ENCODE measurements around the gene FOXK1. TPM values are rescaled to one million over a fixed set of nuclear protein-coding genes. Genes with fewer than 3 reads are reported as not detected.

FOXK1 gene
- polyA plus RNA-seq, 1 experiment, result 3.4 TPM

DNA sequence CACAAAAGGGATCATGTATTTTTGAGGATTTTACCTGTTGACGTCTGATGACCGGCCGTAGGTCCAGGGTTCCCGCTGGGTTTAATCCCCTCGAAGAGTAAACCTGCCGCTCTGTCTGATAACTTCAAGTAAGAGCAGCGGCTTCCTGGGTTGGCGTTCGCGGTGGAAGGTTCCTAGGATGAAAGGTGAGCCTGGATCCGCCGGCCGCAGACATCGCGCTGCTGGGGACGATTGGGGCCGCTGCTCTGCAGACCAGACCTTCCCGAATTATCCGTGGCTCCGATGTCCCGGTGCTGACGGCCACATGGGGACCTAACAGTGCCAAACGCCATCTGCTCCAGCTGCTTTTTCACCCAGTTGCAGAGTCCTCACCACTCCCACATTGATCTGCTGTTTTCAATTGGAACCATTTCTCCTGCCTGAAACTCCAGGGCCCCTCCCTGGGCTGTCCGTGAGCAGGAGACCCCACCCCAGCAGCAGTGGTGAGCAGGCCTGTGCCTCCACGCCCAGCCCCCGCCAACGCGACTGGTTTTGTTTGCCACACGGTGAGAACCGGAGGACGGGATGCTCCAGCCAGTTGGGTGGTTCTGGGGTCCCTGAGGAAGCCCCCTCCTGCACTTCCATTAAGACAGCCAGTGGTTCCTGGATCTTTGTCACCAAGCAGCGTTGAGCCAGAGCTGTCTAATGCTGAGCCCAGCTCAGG is 81.1 kb downstream of the FOXK1 start:
- POLR2A ChIA-PET, result interaction anchor here (1.1 kb wide), 1 partner anchor 12 kb away, joined by 3 read pairs; the partner anchor contains the start of gene AP5Z1
- H3K27ac ChIP-seq (ENCODE audit: low read depth, low read length), result no peak overlapping the region
- CTCF ChIA-PET, result no interaction called here
- H3K9me3 ChIP-seq (ENCODE audit: control insufficient read depth, insufficient read depth, low read length), result no peaks in the 10 kb centered on the region; the same call in 1 of the 2 replicates
- no peaks in the 10 kb centered on the region for H3K27me3 ChIP-seq (ENCODE audit: control insufficient read depth, insufficient read depth, low read length)
- TF ChIP-seq, protein P1, sequence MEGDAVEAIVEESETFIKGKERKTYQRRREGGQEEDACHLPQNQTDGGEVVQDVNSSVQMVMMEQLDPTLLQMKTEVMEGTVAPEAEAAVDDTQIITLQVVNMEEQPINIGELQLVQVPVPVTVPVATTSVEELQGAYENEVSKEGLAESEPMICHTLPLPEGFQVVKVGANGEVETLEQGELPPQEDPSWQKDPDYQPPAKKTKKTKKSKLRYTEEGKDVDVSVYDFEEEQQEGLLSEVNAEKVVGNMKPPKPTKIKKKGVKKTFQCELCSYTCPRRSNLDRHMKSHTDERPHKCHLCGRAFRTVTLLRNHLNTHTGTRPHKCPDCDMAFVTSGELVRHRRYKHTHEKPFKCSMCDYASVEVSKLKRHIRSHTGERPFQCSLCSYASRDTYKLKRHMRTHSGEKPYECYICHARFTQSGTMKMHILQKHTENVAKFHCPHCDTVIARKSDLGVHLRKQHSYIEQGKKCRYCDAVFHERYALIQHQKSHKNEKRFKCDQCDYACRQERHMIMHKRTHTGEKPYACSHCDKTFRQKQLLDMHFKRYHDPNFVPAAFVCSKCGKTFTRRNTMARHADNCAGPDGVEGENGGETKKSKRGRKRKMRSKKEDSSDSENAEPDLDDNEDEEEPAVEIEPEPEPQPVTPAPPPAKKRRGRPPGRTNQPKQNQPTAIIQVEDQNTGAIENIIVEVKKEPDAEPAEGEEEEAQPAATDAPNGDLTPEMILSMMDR (IDR thresholded peaks at IDR 0.05; ENCODE audit: low read depth, low read length), result no peak
- DNase-seq (ENCODE audit: low read depth, low spot score), result no peak
- no peak overlapping the region for H3K4me3 ChIP-seq (ENCODE audit: low read depth, low read length)

DNA sequence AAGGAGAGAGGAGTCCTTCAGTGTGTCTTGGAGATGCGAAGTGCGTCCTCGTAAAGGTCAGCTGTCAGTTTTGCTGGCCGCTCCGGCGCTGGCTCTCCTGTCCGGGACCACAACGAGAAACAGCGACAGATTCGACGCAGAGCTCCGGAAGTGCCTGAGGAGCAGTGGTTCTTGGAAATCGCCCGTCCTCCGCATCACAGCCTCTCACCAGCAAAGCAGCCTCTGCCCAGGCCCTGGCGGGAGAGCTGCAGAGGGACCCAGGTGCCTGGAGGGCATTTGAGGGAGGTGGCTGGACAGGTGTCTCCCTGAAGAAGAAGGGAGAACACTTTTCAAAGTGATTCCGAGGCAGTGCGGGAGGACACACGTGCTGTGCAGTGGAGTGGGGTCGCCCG is 81.7 kb downstream of the FOXK1 start:
- CTCF ChIA-PET, result no interaction called here
- TF ChIP-seq, protein P1 (IDR thresholded peaks at IDR 0.05; ENCODE audit: low read depth, low read length), result no peak
- POLR2A ChIA-PET, result interaction anchor here (1.1 kb wide), 1 partner anchor 12 kb away, joined by 3 read pairs; the partner anchor contains the start of gene AP5Z1

GRCh38 chr7:4764402-4765007 is 82.4 kb downstream of the FOXK1 start:
- no peak overlapping the region for H3K27ac ChIP-seq (ENCODE audit: low read depth, low read length)
- CTCF ChIA-PET, result no interaction called here
- POLR2A ChIA-PET, result interaction anchor here (1.1 kb wide), 1 partner anchor 11 kb away, joined by 3 read pairs; the partner anchor contains the start of gene AP5Z1
- no peak for DNase-seq (ENCODE audit: low read depth, low spot score)
- H3K4me3 ChIP-seq (ENCODE audit: low read depth, low read length), result no peak overlapping the region
- no peaks in the 10 kb centered on the region; the same call in 1 of the 2 replicates for H3K9me3 ChIP-seq (ENCODE audit: control insufficient read depth, insufficient read depth, low read length)
- no peaks in the 10 kb centered on the region for H3K27me3 ChIP-seq (ENCODE audit: control insufficient read depth, insufficient read depth, low read length)
- TF ChIP-seq, protein P1 (IDR thresholded peaks at IDR 0.05; ENCODE audit: low read depth, low read length), result no peak

More for the DNA sequence above, 81.7 kb downstream of the FOXK1 start:
- Histone ChIP-seq H3K9me3 (ENCODE audit: control insufficient read depth, insufficient read depth, low read length) (no peaks in the 10 kb centered on the region; the same call in 1 of the 2 replicates), H3K4me3 (ENCODE audit: low read depth, low read length) (no peak overlapping the region), H3K27ac (ENCODE audit: low read depth, low read length) (no peak overlapping the region), H3K27me3 (ENCODE audit: control insufficient read depth, insufficient read depth, low read length) (no peaks in the 10 kb centered on the region)
- no peak for DNase-seq (ENCODE audit: low read depth, low spot score)

DNA sequence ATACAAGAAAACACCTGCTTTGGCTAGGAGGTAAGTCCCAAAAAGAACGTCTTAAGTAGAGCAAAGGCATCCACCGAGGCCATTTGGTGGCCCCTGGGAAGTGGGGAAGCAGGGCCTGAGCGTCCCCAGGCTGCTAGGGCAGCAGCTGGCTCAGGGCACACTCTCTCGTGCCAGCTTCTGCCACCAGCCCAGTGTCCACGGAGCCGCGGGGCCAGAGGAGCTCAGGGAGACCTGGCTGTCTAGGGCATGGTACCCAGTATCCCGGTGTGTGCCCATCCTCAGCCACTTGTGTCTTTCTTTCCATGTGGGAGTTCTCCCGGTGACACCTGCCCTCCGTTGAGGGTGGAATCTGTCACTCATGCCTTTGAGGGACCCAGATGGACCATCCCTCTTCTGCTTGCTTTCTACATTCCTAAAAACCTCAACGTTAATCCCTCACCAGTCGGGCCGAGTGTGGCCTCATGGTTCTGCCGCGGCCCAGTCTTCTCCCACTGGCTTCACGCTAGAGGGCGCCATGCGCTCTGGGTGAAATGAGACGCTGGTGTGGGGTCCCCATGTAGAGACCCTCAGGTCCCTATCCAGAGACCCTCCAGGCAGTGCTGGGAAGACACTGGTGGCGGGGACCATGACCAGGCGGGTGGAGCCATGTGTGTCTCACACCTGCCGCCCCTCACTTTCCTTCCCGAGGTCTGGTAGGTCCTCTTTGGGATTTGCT is 83.8 kb downstream of the FOXK1 start:
- H3K4me3 ChIP-seq (ENCODE audit: low read depth, low read length), result no peak overlapping the region
- no peaks in the 10 kb centered on the region; the same call in 1 of the 2 replicates for H3K9me3 ChIP-seq (ENCODE audit: control insufficient read depth, insufficient read depth, low read length)
- ChIA-PET CTCF (interaction anchor here (0.9 to 1.4 kb wide), 2 partner anchors 10 to 74 kb away, joined by 3 to 4 read pairs; no protein-coding TSS in a partner anchor), POLR2A (interaction anchor here (1.8 kb wide), 1 partner anchor 10 kb away, joined by 4 read pairs; the partner anchor contains the start of gene AP5Z1)
- no peak for DNase-seq (ENCODE audit: low read depth, low spot score)
- TF ChIP-seq, protein P1 (IDR thresholded peaks at IDR 0.05; ENCODE audit: low read depth, low read length), result peak; percentile 36; the same call in 1 of the 2 replicates
- H3K27me3 ChIP-seq (ENCODE audit: control insufficient read depth, insufficient read depth, low read length), result no peaks in the 10 kb centered on the region
- H3K27ac ChIP-seq (ENCODE audit: low read depth, low read length), result no peak overlapping the region
